Spleen (tissue), 7 donors: ENCODE measurements around the gene KIF5C.

Experiments
- POLR2A ChIP-seq, 3 donors: fragments of 450-650 bp; IDR thresholded peaks; one replicate each; pipeline ENCODE4 v1.5.1; 2017; ENCODE audit warnings: antibody characterized with exemption in 3 of 3, mild to moderate bottlenecking in 1 of 3
- TF ChIP-seq, protein P1 (sequence below), 11 experiments: fragments of 200-600 bp in 7 of 11; fragments of 450-650 bp in 4 of 11; sonication (generic) in 4 of 11; IDR thresholded peaks in 8 of 11; conservative IDR thresholded peaks in 3 of 11; 1 replicate in 7 of 11; 2 replicates in 4 of 11; pipeline versions ENCODE4 v1.4.0 to v1.8.0; 2016 to 2021; ENCODE audit warnings: antibody characterized with exemption in 11 of 11, inconsistent platforms in 4 of 11, mild to moderate bottlenecking in 1 of 11
- donor health status: DM: no; HTN: no; CAD: no; lungs with moderate emphysema.
- donor health status: DM: no; HTN: no; CAD: no.
- donor health status: DM: no; HTN: no; CAD: no.

DNA sequence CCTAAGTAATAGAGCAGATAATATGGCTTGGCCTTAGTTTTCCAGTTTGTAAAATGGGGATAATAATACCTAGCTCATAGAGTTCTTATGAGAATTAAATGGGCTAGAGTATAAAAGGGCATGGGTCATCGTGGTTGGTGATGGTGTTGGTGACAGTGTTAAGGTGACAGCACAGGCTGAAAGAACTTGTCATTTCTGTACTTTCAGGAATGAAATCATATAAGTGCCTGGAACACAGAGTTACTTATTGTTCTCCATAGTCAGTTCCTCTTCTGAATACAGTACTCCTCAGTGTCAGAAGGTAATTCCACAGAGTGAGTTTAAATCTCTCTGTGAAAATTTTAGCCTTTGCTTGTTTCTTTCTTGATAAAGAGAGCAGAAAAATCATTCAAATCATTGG lies 42.4 kb downstream of the KIF5C start:
- no peak for TF ChIP-seq POLR2A (IDR thresholded peaks at IDR 0.05)
- TF ChIP-seq, protein P1, sequence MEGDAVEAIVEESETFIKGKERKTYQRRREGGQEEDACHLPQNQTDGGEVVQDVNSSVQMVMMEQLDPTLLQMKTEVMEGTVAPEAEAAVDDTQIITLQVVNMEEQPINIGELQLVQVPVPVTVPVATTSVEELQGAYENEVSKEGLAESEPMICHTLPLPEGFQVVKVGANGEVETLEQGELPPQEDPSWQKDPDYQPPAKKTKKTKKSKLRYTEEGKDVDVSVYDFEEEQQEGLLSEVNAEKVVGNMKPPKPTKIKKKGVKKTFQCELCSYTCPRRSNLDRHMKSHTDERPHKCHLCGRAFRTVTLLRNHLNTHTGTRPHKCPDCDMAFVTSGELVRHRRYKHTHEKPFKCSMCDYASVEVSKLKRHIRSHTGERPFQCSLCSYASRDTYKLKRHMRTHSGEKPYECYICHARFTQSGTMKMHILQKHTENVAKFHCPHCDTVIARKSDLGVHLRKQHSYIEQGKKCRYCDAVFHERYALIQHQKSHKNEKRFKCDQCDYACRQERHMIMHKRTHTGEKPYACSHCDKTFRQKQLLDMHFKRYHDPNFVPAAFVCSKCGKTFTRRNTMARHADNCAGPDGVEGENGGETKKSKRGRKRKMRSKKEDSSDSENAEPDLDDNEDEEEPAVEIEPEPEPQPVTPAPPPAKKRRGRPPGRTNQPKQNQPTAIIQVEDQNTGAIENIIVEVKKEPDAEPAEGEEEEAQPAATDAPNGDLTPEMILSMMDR (IDR thresholded peaks at IDR 0.05 in 8 of 11, conservative IDR thresholded peaks at IDR 0.05 in 3 of 11) = no peak
